ENCODE measurements around the gene EXO1.
"Not testable (repeated sequence)": the region's sequence is repeated elsewhere in the genome, so short reads cannot be mapped to it uniquely, and the experiment has no call there.

The EXO1 gene

GRCh38 chr1:241822846-241823245 lies 25.2 kb upstream of the EXO1 start:
- Histone ChIP-seq H3K9me3 (ENCODE audit: control insufficient read depth, insufficient read depth, low read length) (no peaks in the 10 kb centered on the region), H3K4me1 (ENCODE audit: control insufficient read depth, low read length) (no peaks in the 10 kb centered on the region), H3K27ac (ENCODE audit: low read depth, low read length) (no peak overlapping the region), H3K4me3 (ENCODE audit: low read length) (no peak overlapping the region), H3K4me2 (ENCODE audit: low read length) (no peak overlapping the region), H3K9me2 (replicated peaks; ENCODE audit: control insufficient read depth, low read length) (no peaks in the 10 kb centered on the region), H3K79me2 (ENCODE audit: control insufficient read depth, low read length) (no peaks in the 10 kb centered on the region), H3K36me3 (ENCODE audit: control insufficient read depth, low read length) (no peaks in the 10 kb centered on the region), H4K20me1 (ENCODE audit: control insufficient read depth, insufficient read depth, low read depth, low read length) (no peaks in the 10 kb centered on the region), H3F3A (ENCODE audit: control insufficient read depth, insufficient read depth) (no peaks in the 10 kb centered on the region), H3K27me3 (ENCODE audit: control insufficient read depth, low read length) (peaks cover 14% of the 10 kb centered on the region)
- TF ChIP-seq EZH2phosphoT487 (IDR thresholded peaks at IDR 0.05; ENCODE audit: borderline replicate concordance, low read length) (no peak), CTCF (IDR thresholded peaks at IDR 0.05; ENCODE audit: low read depth, low read length, poor library complexity, severe bottlenecking) (no peak)

GRCh38 chr1:241823925-241824324 lies 24.1 kb upstream of the EXO1 start:
- H3K9me3 ChIP-seq (ENCODE audit: control insufficient read depth, insufficient read depth, low read length), result no peaks in the 10 kb centered on the region
- no peaks in the 10 kb centered on the region for H3F3A ChIP-seq (ENCODE audit: control insufficient read depth, insufficient read depth)
- H3K4me2 ChIP-seq (ENCODE audit: low read length), result no peak overlapping the region
- no peak overlapping the region for H3K4me3 ChIP-seq (ENCODE audit: low read length)
- peaks cover 7% of the 10 kb centered on the region for H3K27me3 ChIP-seq (ENCODE audit: control insufficient read depth, low read length)
- no peak overlapping the region for H3K27ac ChIP-seq (ENCODE audit: low read depth, low read length)
- TF ChIP-seq EZH2phosphoT487 (IDR thresholded peaks at IDR 0.05; ENCODE audit: borderline replicate concordance, low read length), result no peak
- H3K4me1 ChIP-seq (ENCODE audit: control insufficient read depth, low read length), result no peaks in the 10 kb centered on the region
- H3K36me3 ChIP-seq (ENCODE audit: control insufficient read depth, low read length), result no peaks in the 10 kb centered on the region
- no peaks in the 10 kb centered on the region for H3K79me2 ChIP-seq (ENCODE audit: control insufficient read depth, low read length)
- H4K20me1 ChIP-seq (ENCODE audit: control insufficient read depth, insufficient read depth, low read depth, low read length), result no peaks in the 10 kb centered on the region
- no peaks in the 10 kb centered on the region for H3K9me2 ChIP-seq (replicated peaks; ENCODE audit: control insufficient read depth, low read length)

GRCh38 chr1:241825581-241825980 lies 22.4 kb upstream of the EXO1 start:
- H3K27me3 ChIP-seq (ENCODE audit: control insufficient read depth, low read length), result no peaks in the 10 kb centered on the region
- H3K4me1 ChIP-seq (ENCODE audit: control insufficient read depth, low read length), result no peaks in the 10 kb centered on the region
- H3K4me2 ChIP-seq (ENCODE audit: low read length), result no peak overlapping the region
- H3K9me3 ChIP-seq (ENCODE audit: control insufficient read depth, insufficient read depth, low read length), result no peaks in the 10 kb centered on the region
- H3K27ac ChIP-seq (ENCODE audit: low read depth, low read length), result no peak overlapping the region
- no peaks in the 10 kb centered on the region for H3K9me2 ChIP-seq (replicated peaks; ENCODE audit: control insufficient read depth, low read length)
- H3F3A ChIP-seq (ENCODE audit: control insufficient read depth, insufficient read depth), result no peaks in the 10 kb centered on the region
- no peak overlapping the region for H3K4me3 ChIP-seq (ENCODE audit: low read length)
- H3K36me3 ChIP-seq (ENCODE audit: control insufficient read depth, low read length), result no peaks in the 10 kb centered on the region
- no peaks in the 10 kb centered on the region for H3K79me2 ChIP-seq (ENCODE audit: control insufficient read depth, low read length)
- no peak for TF ChIP-seq EZH2phosphoT487 (IDR thresholded peaks at IDR 0.05; ENCODE audit: borderline replicate concordance, low read length)
- H4K20me1 ChIP-seq (ENCODE audit: control insufficient read depth, insufficient read depth, low read depth, low read length), result no peaks in the 10 kb centered on the region

- not testable (repeated sequence) for H3K36me3 ChIP-seq (ENCODE audit: control insufficient read depth, low read length); H3F3A ChIP-seq (ENCODE audit: control insufficient read depth, insufficient read depth); H3K9me2 ChIP-seq (replicated peaks; ENCODE audit: control insufficient read depth, low read length); H3K27me3 ChIP-seq (ENCODE audit: control insufficient read depth, low read length); H3K9me3 ChIP-seq (ENCODE audit: control insufficient read depth, insufficient read depth, low read length); H3K79me2 ChIP-seq (ENCODE audit: control insufficient read depth, low read length); H3K4me3 ChIP-seq (ENCODE audit: low read length); H3K4me2 ChIP-seq (ENCODE audit: low read length); H3K4me1 ChIP-seq (ENCODE audit: control insufficient read depth, low read length); H4K20me1 ChIP-seq (ENCODE audit: control insufficient read depth, insufficient read depth, low read depth, low read length); H3K27ac ChIP-seq (ENCODE audit: low read depth, low read length)
Measured at GRCh38 chr1:241826613-241827012, 21.4 kb upstream of the EXO1 start.

GRCh38 chr1:241827264-241827663 lies 20.7 kb upstream of the EXO1 start:
- H3K9me3 ChIP-seq (ENCODE audit: control insufficient read depth, insufficient read depth, low read length), result no peaks in the 10 kb centered on the region
- H3K4me3 ChIP-seq (ENCODE audit: low read length), result no peak overlapping the region
- H3K79me2 ChIP-seq (ENCODE audit: control insufficient read depth, low read length), result no peaks in the 10 kb centered on the region
- H3K36me3 ChIP-seq (ENCODE audit: control insufficient read depth, low read length), result no peaks in the 10 kb centered on the region
- TF ChIP-seq EZH2phosphoT487 (IDR thresholded peaks at IDR 0.05; ENCODE audit: borderline replicate concordance, low read length) (no peak), CTCF (IDR thresholded peaks at IDR 0.05; ENCODE audit: low read depth, low read length, poor library complexity, severe bottlenecking) (no peak)
- H3K9me2 ChIP-seq (replicated peaks; ENCODE audit: control insufficient read depth, low read length), result no peaks in the 10 kb centered on the region
- H3K27me3 ChIP-seq (ENCODE audit: control insufficient read depth, low read length), result no peaks in the 10 kb centered on the region
- no peaks in the 10 kb centered on the region for H4K20me1 ChIP-seq (ENCODE audit: control insufficient read depth, insufficient read depth, low read depth, low read length)
- no peak overlapping the region for H3K4me2 ChIP-seq (ENCODE audit: low read length)
- no peak overlapping the region for H3K27ac ChIP-seq (ENCODE audit: low read depth, low read length)
- H3K4me1 ChIP-seq (ENCODE audit: control insufficient read depth, low read length), result no peaks in the 10 kb centered on the region
- no peaks in the 10 kb centered on the region for H3F3A ChIP-seq (ENCODE audit: control insufficient read depth, insufficient read depth)

All from DOHH2 (cell line).